CMK (cell line): Measurements from ENCODE around the gene ENPP5.

Experiments used
- DNase-seq: peaks from one replicate; pipeline ENCODE4 v3.0.0-alpha.2; 2010; ENCODE audit warnings: low read depth

Gene ENPP5

GRCh38 chr6:46170357-46171289, at the start of gene ENPP5:
TSS of gene ENPP5 (minus strand) at chr6:46170980. CDS start at chr6:46168262, 2,718 bp downstream.
- DNase-seq = no peak

GRCh38 chr6:46219661-46220060, 48.9 kb upstream of the ENPP5 start:
- DNase-seq = no peak

GRCh38 chr6:46218457-46218856, 47.7 kb upstream of the ENPP5 start:
- no peak for DNase-seq

GRCh38 chr6:46217671-46218131, 46.9 kb upstream of the ENPP5 start:
- DNase-seq = peak; percentile 58

- no peak for DNase-seq
Observed at GRCh38 chr6:46216879-46217278, 46.1 kb upstream of the ENPP5 start.

GRCh38 chr6:46215777-46216176, 45.0 kb upstream of the ENPP5 start:
- no peak for DNase-seq

GRCh38 chr6:46215213-46215612, 44.4 kb upstream of the ENPP5 start:
- no peak for DNase-seq

GRCh38 chr6:46211917-46212316, 41.1 kb upstream of the ENPP5 start:
- no peak for DNase-seq

- no peak for DNase-seq
Observed at GRCh38 chr6:46210294-46210693, 39.5 kb upstream of the ENPP5 start.

- no peak for DNase-seq
Observed at GRCh38 chr6:46208303-46208702, 37.5 kb upstream of the ENPP5 start.

GRCh38 chr6:46207174-46207573, 36.4 kb upstream of the ENPP5 start:
- DNase-seq = no peak

GRCh38 chr6:46204880-46205650, 34.3 kb upstream of the ENPP5 start:
- no peak for DNase-seq

- DNase-seq = no peak
Observed at GRCh38 chr6:46203391-46204177, 32.8 kb upstream of the ENPP5 start.

GRCh38 chr6:46201702-46202101, 30.9 kb upstream of the ENPP5 start:
- DNase-seq = no peak

- DNase-seq = no peak
Observed at GRCh38 chr6:46199387-46199786, 28.6 kb upstream of the ENPP5 start.

GRCh38 chr6:46191961-46192360, 21.2 kb upstream of the ENPP5 start:
- no peak for DNase-seq

GRCh38 chr6:46190889-46191288, 20.1 kb upstream of the ENPP5 start:
- DNase-seq = no peak

GRCh38 chr6:46189726-46190125, 18.9 kb upstream of the ENPP5 start:
- no peak for DNase-seq

GRCh38 chr6:46186583-46186982, 15.8 kb upstream of the ENPP5 start:
- no peak for DNase-seq

- DNase-seq = no peak
Observed at GRCh38 chr6:46184114-46184513, 13.3 kb upstream of the ENPP5 start.

- no peak for DNase-seq
Observed at GRCh38 chr6:46175976-46176375, 5.2 kb upstream of the ENPP5 start.

- no peak for DNase-seq
Observed at GRCh38 chr6:46175446-46175845, 4.7 kb upstream of the ENPP5 start.
